Measurements from ENCODE around the gene GAN.

DNA sequence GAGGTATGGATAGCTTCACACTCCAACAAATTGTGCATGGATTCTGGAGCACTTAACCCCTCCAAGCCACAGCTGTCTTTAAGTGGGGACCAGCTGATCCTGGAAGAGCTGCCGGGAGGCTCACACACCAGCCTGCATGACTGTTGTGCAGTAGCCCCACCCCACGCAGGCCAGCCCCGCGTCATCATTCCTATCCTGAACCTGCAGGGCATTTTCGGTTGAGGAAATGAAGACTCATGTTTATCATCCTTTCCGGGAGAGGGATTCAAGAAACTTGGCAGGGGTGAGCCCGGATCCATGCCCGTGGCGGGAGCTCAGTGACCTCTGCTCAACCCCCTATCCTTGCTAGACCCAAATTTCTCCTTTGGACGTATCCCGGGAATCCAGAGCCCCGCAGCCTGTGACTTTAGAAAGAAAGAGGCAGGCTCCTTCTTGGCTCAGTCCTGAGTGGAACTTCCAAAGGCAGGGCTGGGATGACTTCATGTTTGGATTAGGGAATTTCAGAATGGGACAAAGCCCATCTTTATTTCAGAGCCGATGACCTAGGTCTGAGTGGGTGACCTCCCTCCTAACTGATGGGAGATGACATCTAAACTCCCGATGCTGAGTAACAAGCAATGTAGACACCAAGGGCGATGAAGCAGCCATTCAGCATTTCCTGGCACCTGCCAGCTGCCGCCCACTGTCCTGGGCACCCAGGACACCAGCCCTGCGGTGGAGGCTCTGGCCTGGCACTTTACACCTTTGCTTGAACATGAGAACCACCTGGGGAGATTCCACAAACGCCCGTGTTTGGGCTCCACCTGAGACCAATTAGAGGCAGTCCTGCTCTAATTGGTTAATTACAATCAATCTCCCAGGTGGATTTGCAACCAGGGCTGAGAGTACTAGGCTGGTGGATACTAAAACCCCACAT, 86.5 kb downstream of the GAN start:
- no peak for TF ChIP-seq TAF1 (IDR thresholded peaks at IDR 0.05; ENCODE audit: borderline replicate concordance, low read depth, low read length)
- TF ChIP-seq POLR2A (IDR thresholded peaks at IDR 0.05; ENCODE audit: low read depth, low read length), result no peak
- TF ChIP-seq POLR2AphosphoS5 (IDR thresholded peaks at IDR 0.05; ENCODE audit: low read depth, low read length), result no peak
